ENCODE results near the gene AP5Z1. TPM values are rescaled to one million over a fixed set of nuclear protein-coding genes. Genes with fewer than 3 reads are reported as not detected.

The AP5Z1 gene
- total RNA-seq, 1 donor from 2014 or later: 71.2 TPM

- Histone ChIP-seq H3K4me3 (ENCODE audit: low read depth, low read length) (no peak overlapping the region), H3K36me3 (ENCODE audit: control insufficient read depth, insufficient read depth, low read length) (no peaks in the 10 kb centered on the region), H3K27me3 (ENCODE audit: control insufficient read depth, insufficient read depth, low read length) (no peaks in the 10 kb centered on the region)
- TF ChIP-seq CTCF (IDR thresholded peaks at IDR 0.05; ENCODE audit: insufficient read depth, low read length, poor library complexity, severe bottlenecking): no peak
- DNase-seq (ENCODE audit: low read depth): no peak
Measured at GRCh38 chr7:4730276-4730675, 45.1 kb upstream of the AP5Z1 start.

GRCh38 chr7:4730971-4731370 lies 44.5 kb upstream of the AP5Z1 start:
- no peak for DNase-seq (ENCODE audit: low read depth)
- Histone ChIP-seq H3K36me3 (ENCODE audit: control insufficient read depth, insufficient read depth, low read length) (no peaks in the 10 kb centered on the region), H3K27me3 (ENCODE audit: control insufficient read depth, insufficient read depth, low read length) (no peaks in the 10 kb centered on the region), H3K4me3 (ENCODE audit: low read depth, low read length) (no peak overlapping the region)
- TF ChIP-seq CTCF (IDR thresholded peaks at IDR 0.05; ENCODE audit: insufficient read depth, low read length, poor library complexity, severe bottlenecking): no peak

GRCh38 chr7:4731803-4732202 lies 43.6 kb upstream of the AP5Z1 start:
- H3K27me3 ChIP-seq (ENCODE audit: control insufficient read depth, insufficient read depth, low read length): no peaks in the 10 kb centered on the region
- no peak overlapping the region for H3K4me3 ChIP-seq (ENCODE audit: low read depth, low read length)
- no peak for DNase-seq (ENCODE audit: low read depth)
- TF ChIP-seq CTCF (IDR thresholded peaks at IDR 0.05; ENCODE audit: insufficient read depth, low read length, poor library complexity, severe bottlenecking): no peak
- H3K36me3 ChIP-seq (ENCODE audit: control insufficient read depth, insufficient read depth, low read length): no peaks in the 10 kb centered on the region

GRCh38 chr7:4733936-4734528 lies 41.4 kb upstream of the AP5Z1 start:
- no peak for DNase-seq (ENCODE audit: low read depth)
- no peak overlapping the region for H3K4me3 ChIP-seq (ENCODE audit: low read depth, low read length)
- H3K27me3 ChIP-seq (ENCODE audit: control insufficient read depth, insufficient read depth, low read length): no peaks in the 10 kb centered on the region
- no peaks in the 10 kb centered on the region for H3K36me3 ChIP-seq (ENCODE audit: control insufficient read depth, insufficient read depth, low read length)
- no peak for TF ChIP-seq CTCF (IDR thresholded peaks at IDR 0.05; ENCODE audit: insufficient read depth, low read length, poor library complexity, severe bottlenecking)

- no peaks in the 10 kb centered on the region for H3K27me3 ChIP-seq (ENCODE audit: control insufficient read depth, insufficient read depth, low read length)
- H3K36me3 ChIP-seq (ENCODE audit: control insufficient read depth, insufficient read depth, low read length): no peaks in the 10 kb centered on the region
- H3K4me3 ChIP-seq (ENCODE audit: low read depth, low read length): no peak overlapping the region
- no peak for TF ChIP-seq CTCF (IDR thresholded peaks at IDR 0.05; ENCODE audit: insufficient read depth, low read length, poor library complexity, severe bottlenecking)
- no peak for DNase-seq (ENCODE audit: low read depth)
Measured at GRCh38 chr7:4734587-4735345, 40.7 kb upstream of the AP5Z1 start.
